IMR-90 (cell line): ENCODE data around the gene CCNA2. TPM values are rescaled to one million over a fixed set of nuclear protein-coding genes. Genes with fewer than 3 reads are reported as not detected.

ENCODE experiments used
- ATAC-seq: fragments of 200-7000 bp; cut with Tn5 transposase; 2 replicates; pipeline ENCODE4 v1.9.1; 2020; ENCODE audit warnings: low read depth, mild to moderate bottlenecking, moderate library complexity
- BruUV-seq: library from RNA; stranded (reverse); fragments of 400-500 nt; replicated peaks from 2 replicates; lab custom pipeline; 2021; lab: Mats Ljungman, UMichigan
- CTCF ChIA-PET: fragments of 300-600 bp; formaldehyde crosslinking; extraction: SDS; loops from one replicate; lab custom pipeline; 2021; ENCODE audit warnings: antibody characterized with exemption; lab: Yijun Ruan, JAX
- POLR2A ChIA-PET: fragments of 300-600 bp; sonication (Branson Sonifier 250); formaldehyde crosslinking; loops from one replicate; lab custom pipeline; 2022; ENCODE audit warnings: antibody characterized with exemption; ENCODE audit not compliant: unreplicated experiment; lab: Charles Lee
- DNase-seq: peaks from one replicate; pipeline ENCODE4 v3.0.0; 2013
- H2AFZ ChIP-seq: replicated peaks from 2 replicates; pipeline ENCODE3; 2013; ENCODE audit warnings: low read length, mild to moderate bottlenecking; ENCODE audit not compliant: poor library complexity
- H2AK5ac ChIP-seq: 2 replicates; pipeline ENCODE4 v1.6.1; 2013; ENCODE audit warnings: low read depth, low read length, inconsistent platforms
- H2AK9ac ChIP-seq: replicated peaks from 2 replicates; pipeline ENCODE3; 2013; ENCODE audit warnings: mild to moderate bottlenecking, low read depth, low read length, moderate library complexity; ENCODE audit not compliant: poor library complexity
- H2BK120ac ChIP-seq: 2 replicates; pipeline ENCODE4 v1.6.1; 2013; ENCODE audit warnings: low read depth, low read length, inconsistent platforms
- H2BK15ac ChIP-seq: 3 replicates; pipeline ENCODE4 v1.6.1; 2013; ENCODE audit warnings: low read depth, low read length, inconsistent platforms
- H2BK20ac ChIP-seq: 2 replicates; pipeline ENCODE4 v1.6.1; 2013; ENCODE audit warnings: low read depth, mild to moderate bottlenecking, inconsistent platforms, low read length, moderate library complexity
- H2BK5ac ChIP-seq: 2 replicates; pipeline ENCODE4 v1.6.1; 2013; ENCODE audit warnings: mild to moderate bottlenecking, low read depth, low read length, inconsistent platforms; ENCODE audit not compliant: poor library complexity, severe bottlenecking
- H3K14ac ChIP-seq: replicated peaks from 2 replicates; pipeline ENCODE4 v1.6.1; 2013; ENCODE audit warnings: low read depth, low read length, inconsistent platforms
- H3K18ac ChIP-seq: 2 replicates; pipeline ENCODE4 v1.6.1; 2013; ENCODE audit warnings: low read depth, low read length, control low read depth
- H3K23ac ChIP-seq: 2 replicates; pipeline ENCODE4 v1.6.1; 2013; ENCODE audit warnings: low read depth, low read length, inconsistent platforms
- H3K27ac ChIP-seq: 2 replicates; pipeline ENCODE4 v1.5.1; 2013; ENCODE audit warnings: mild to moderate bottlenecking, control low read depth, low read length; ENCODE audit not compliant: insufficient read depth
- H3K27me3 ChIP-seq: 2 replicates; pipeline ENCODE4 v1.6.1; 2013; ENCODE audit warnings: low read length; ENCODE audit not compliant: control insufficient read depth, insufficient read depth
- H3K36me3 ChIP-seq: 2 replicates; pipeline ENCODE4 v1.6.1; 2013; ENCODE audit warnings: low read length, mixed read lengths; ENCODE audit not compliant: control insufficient read depth, insufficient read depth
- H3K4ac ChIP-seq: 2 replicates; pipeline ENCODE4 v1.6.1; 2013; ENCODE audit warnings: low read depth, low read length, inconsistent platforms
- H3K4me1 ChIP-seq: 2 replicates; pipeline ENCODE4 v1.6.1; 2013; ENCODE audit warnings: low read length, mixed read lengths; ENCODE audit not compliant: control insufficient read depth, insufficient read depth
- H3K4me2 ChIP-seq: 2 replicates; pipeline ENCODE4 v1.6.1; 2013; ENCODE audit warnings: low read depth, mild to moderate bottlenecking, control low read depth, low read length, moderate library complexity
- H3K4me3 ChIP-seq: 2 replicates; pipeline ENCODE4 v1.5.1; 2013; ENCODE audit warnings: low read depth, mild to moderate bottlenecking, control low read depth, low read length, moderate library complexity; ENCODE audit not compliant: insufficient read depth
- H3K56ac ChIP-seq: 2 replicates; pipeline ENCODE4 v1.6.1; 2013; ENCODE audit warnings: low read length, inconsistent platforms; ENCODE audit not compliant: insufficient read depth; ENCODE audit errors: extremely low read depth
- H3K79me1 ChIP-seq, 2 experiments: 2 replicates each; pipeline ENCODE4 v1.6.1; 2013; ENCODE audit warnings: low read length in 2 of 2, inconsistent platforms in 1 of 2, low read depth in 1 of 2
- H3K9ac ChIP-seq: 2 replicates; pipeline ENCODE4 v1.6.1; 2013; ENCODE audit warnings: low read depth, low read length, control low read depth
- H3K9me1 ChIP-seq: 2 replicates; pipeline ENCODE4 v1.6.1; 2013; ENCODE audit warnings: low read length, inconsistent platforms; ENCODE audit not compliant: insufficient read depth
- H3K9me3 ChIP-seq: 2 replicates; pipeline ENCODE4 v1.6.1; 2013; ENCODE audit warnings: low read length; ENCODE audit not compliant: control insufficient read depth, insufficient read depth
- H4K20me1 ChIP-seq: 2 replicates; pipeline ENCODE4 v1.6.1; 2013; ENCODE audit warnings: low read length, inconsistent platforms; ENCODE audit not compliant: insufficient read depth
- H4K5ac ChIP-seq: 2 replicates; pipeline ENCODE4 v1.6.1; 2013; ENCODE audit warnings: mild to moderate bottlenecking, low read depth, low read length, control low read depth
- H4K8ac ChIP-seq, 2 experiments: 2 replicates each; pipeline ENCODE4 v1.6.1; 2013; ENCODE audit warnings: low read depth in 2 of 2, low read length in 2 of 2, control low read depth in 1 of 2, inconsistent platforms in 1 of 2
- H4K91ac ChIP-seq: 2 replicates; pipeline ENCODE4 v1.6.1; 2013; ENCODE audit warnings: low read depth, low read length, inconsistent platforms; ENCODE audit not compliant: insufficient read depth
- BHLHE40 ChIP-seq: fragments of 150-350 bp; IDR thresholded peaks from 2 replicates; pipeline ENCODE4 v1.6.1; 2016; ENCODE audit warnings: mild to moderate bottlenecking, low read depth, low read length
- CEBPB ChIP-seq: IDR thresholded peaks from 2 replicates; pipeline ENCODE4 v1.6.1; 2012; ENCODE audit warnings: low read depth, low read length, improper control_type of control experiment
- CHD1 ChIP-seq: IDR thresholded peaks from 2 replicates; pipeline ENCODE4 v1.6.1; 2012; ENCODE audit warnings: low read depth, low read length, improper control_type of control experiment
- CTCF ChIP-seq: conservative IDR thresholded peaks from 2 replicates; pipeline ENCODE4 v1.5.1; 2012; ENCODE audit warnings: mild to moderate bottlenecking, low read depth, low read length, improper control_type of control experiment
- FOS ChIP-seq: fragments of 150-350 bp; IDR thresholded peaks from 2 replicates; pipeline ENCODE4 v1.6.1; 2016; ENCODE audit warnings: low read depth, low read length
- MAFK ChIP-seq: IDR thresholded peaks from 2 replicates; pipeline ENCODE4 v1.6.1; 2012; ENCODE audit warnings: low read depth, low read length, improper control_type of control experiment
- MAZ ChIP-seq: IDR thresholded peaks from 2 replicates; pipeline ENCODE4 v1.6.1; 2012; ENCODE audit warnings: low read depth, mild to moderate bottlenecking, low read length, improper control_type of control experiment, moderate library complexity, borderline replicate concordance
- MXI1 ChIP-seq: IDR thresholded peaks from 2 replicates; pipeline ENCODE4 v1.6.1; 2012; ENCODE audit warnings: low read depth, mild to moderate bottlenecking, low read length, moderate library complexity, borderline replicate concordance
- NFE2L2 ChIP-seq: fragments of 150-350 bp; IDR thresholded peaks from 2 replicates; pipeline ENCODE4 v1.6.1; 2016; ENCODE audit warnings: low read depth, mild to moderate bottlenecking, low read length
- RAD21 ChIP-seq: IDR thresholded peaks from 2 replicates; pipeline ENCODE4 v1.6.1; 2012; ENCODE audit warnings: low read length, improper control_type of control experiment
- RFX5 ChIP-seq: IDR thresholded peaks from 2 replicates; pipeline ENCODE4 v1.8.0; 2012; ENCODE audit warnings: low read depth, mild to moderate bottlenecking, low read length, moderate library complexity
- SMC3 ChIP-seq: fragments of 150-350 bp; IDR thresholded peaks from 2 replicates; pipeline ENCODE4 v1.6.1; 2016; ENCODE audit warnings: low read depth, mild to moderate bottlenecking, antibody characterized with exemption, low read length, moderate library complexity
- USF2 ChIP-seq: fragments of 150-350 bp; IDR thresholded peaks from 2 replicates; pipeline ENCODE4 v1.6.1; 2017; ENCODE audit warnings: mild to moderate bottlenecking, antibody characterized with exemption, low read length, low read depth
- WGBS, 2 experiments: methylation state at CpG; one replicate each; pipeline versions ENCODE4 v1.1.5 to v1.1.7; 2013; ENCODE audit warnings: missing lambda C conversion rate in 2 of 2; ENCODE audit not compliant: insufficient read length in 1 of 2; ENCODE audit errors: extremely low coverage in 2 of 2; 5-methylcytosine and 5-hydroxymethylcytosine counted together
- dilution Hi-C: fragments of 300-500 bp; cut with HindIII; formaldehyde crosslinking; loops from one replicate; pipeline ENCODE4 v1.14.3; 2018; ENCODE audit warnings: low sequenced_read_pairs; ENCODE audit not compliant: unreplicated experiment
- in situ Hi-C: fragments of 300-500 bp; cut with MboI; formaldehyde crosslinking; loops from 3 replicates; pipeline ENCODE4 v1.14.3; 2019; ENCODE audit warnings: low sequenced_read_pairs, inconsistent platforms, mixed read lengths
- intact Hi-C: fragments of 100-400 bp; cut with micrococcal nuclease; formaldehyde crosslinking; loops from 2 replicates; pipeline ENCODE4 v1.10.0; 2022
- polyA plus RNA-seq, 3 experiments: library from polyadenylated mRNA; depleted of rRNA; stranded (reverse); fragments of >200 nt; gene quantifications; 2 replicates each; pipeline ENCODE4 v1.2.3, GENCODE V29; 2012; ENCODE audit warnings: low replicate concordance in 1 of 3
- total RNA-seq: library from RNA; depleted of rRNA; stranded (reverse); fragments of >200 nt; gene quantifications from 2 replicates; pipeline ENCODE4 v1.2.3, GENCODE V29; 2012

CCNA2 gene
- total and polyA plus RNA-seq, 2 of the 4 experiments (the other 2 are of a cell fraction), result 22.8 to 54.3 TPM

- no peak overlapping the region for H4K5ac ChIP-seq
- 100% methylated on average over 1 of the region's 1 CpG; no CpG with 5 or more reads in 1 of the 2 experiments for WGBS, 2 experiments
- H2BK20ac ChIP-seq, result peak overlapping the region; percentile 72
- H2AK5ac ChIP-seq, result no peak overlapping the region
- peak overlapping the region; percentile 87 for H2BK120ac ChIP-seq
- no peaks in the 10 kb centered on the region for H3K27me3 ChIP-seq
- no peak overlapping the region for H4K8ac ChIP-seq
- no peak overlapping the region for H3K4me2 ChIP-seq
- BruUV-seq, result no TSS peak
- H2BK5ac ChIP-seq, result peak overlapping the region; percentile 78
- H3K9me1 ChIP-seq, result peaks cover 12% of the 10 kb centered on the region
- H3K4ac ChIP-seq, result peak overlapping the region; percentile 75; the same call in 1 of the 2 replicates
- H3K36me3 ChIP-seq, result no peaks in the 10 kb centered on the region
- H3K4me1 ChIP-seq, result peaks cover 10% of the 10 kb centered on the region
- ChIA-PET POLR2A (no interaction called here), CTCF (no interaction called here)
- H2AFZ ChIP-seq, result no peak overlapping the region
- H3K56ac ChIP-seq, result no peak overlapping the region
- no peak overlapping the region for H3K27ac ChIP-seq
- H2AK9ac ChIP-seq, result no peak overlapping the region
- peaks cover 3% of the 10 kb centered on the region; the same call in 1 of the 2 replicates for H3K9me3 ChIP-seq
- H3K79me1 ChIP-seq, result peaks cover 0 to 15% of the 10 kb centered on the region in 2 experiments; a peak in 2 of 4 replicates
- dilution Hi-C loops (no loop called here), in situ Hi-C loops (no loop called here), intact Hi-C loops (no loop called here)
- TF ChIP-seq MAZ (no peak), SMC3 (no peak), CTCF (no peak), MAFK (no peak), MXI1 (no peak), BHLHE40 (no peak), RFX5 (no peak), RAD21 (no peak), CHD1 (no peak), CEBPB (no peak), NFE2L2 (no peak), FOS (no peak), USF2 (no peak)
- no peaks in the 10 kb centered on the region for H4K20me1 ChIP-seq
- DNase-seq (no peak), ATAC-seq (no peak)
- H3K18ac ChIP-seq, result peak overlapping the region; percentile 58; the same call in 1 of the 2 replicates
- peak overlapping the region; percentile 75; the same call in 2 of the 3 replicates for H2BK15ac ChIP-seq
- H3K14ac ChIP-seq, result no peak overlapping the region
- H3K4me3 ChIP-seq, result no peak overlapping the region
- H3K9ac ChIP-seq, result no peak overlapping the region
- H3K23ac ChIP-seq, result no peak overlapping the region
- no peak overlapping the region for H4K91ac ChIP-seq
Measured at GRCh38 chr4:121783210-121783609, 40.5 kb downstream of the CCNA2 start.
